ENCODE data around the gene OLFML2A. TPM values are rescaled to one million over a fixed set of nuclear protein-coding genes. Genes with fewer than 3 reads are reported as not detected.

OLFML2A gene
- total RNA-seq, 1 experiment from 2014 or later, result 6.7 TPM

GRCh38 chr9:124749284-124749683 is 27.6 kb upstream of the OLFML2A start:
- Mint-ChIP-seq H3K4me3 (no peak overlapping the region), H3K27ac (no peak overlapping the region), H3K9me3 (no peaks in the 10 kb centered on the region), H3K36me3 (no peaks in the 10 kb centered on the region), H3K4me1 (peaks cover 65% of the 10 kb centered on the region), H3K27me3 (ENCODE audit: low read depth) (no peaks in the 10 kb centered on the region)
- DNase-seq (ENCODE audit: low spot score), result no peak
- POLR2A ChIA-PET, result interaction anchor here (0.7 kb wide), 1 partner anchor 96 kb away, joined by 3 read pairs; no protein-coding TSS in a partner anchor
- TF ChIP-seq KAT7 (CRISPR knock-in tag; IDR thresholded peaks at IDR 0.05; ENCODE audit: borderline replicate concordance) (no peak), ZNF512 (CRISPR knock-in tag; IDR thresholded peaks at IDR 0.05; ENCODE audit: borderline replicate concordance) (no peak), SOX15 (CRISPR knock-in tag; IDR thresholded peaks at IDR 0.05) (no peak), CBFB (CRISPR knock-in tag; IDR thresholded peaks at IDR 0.05; ENCODE audit: low read depth) (no peak), HMGA2 (CRISPR knock-in tag; IDR thresholded peaks at IDR 0.05) (no peak), ETV6 (CRISPR knock-in tag; IDR thresholded peaks at IDR 0.05) (no peak), USF1 (CRISPR knock-in tag; IDR thresholded peaks at IDR 0.05) (no peak), FOXK1 (CRISPR knock-in tag; IDR thresholded peaks at IDR 0.05) (no peak), EMX1 (CRISPR knock-in tag; IDR thresholded peaks at IDR 0.05) (no peak), ZBTB43 (CRISPR knock-in tag; IDR thresholded peaks at IDR 0.05) (no peak), ATF2 (CRISPR knock-in tag; IDR thresholded peaks at IDR 0.05; ENCODE audit: borderline replicate concordance, low read depth) (no peak), ZNF281 (CRISPR knock-in tag; IDR thresholded peaks at IDR 0.05) (no peak), SMAD4 (CRISPR knock-in tag; IDR thresholded peaks at IDR 0.05) (no peak), ZBTB21 (CRISPR knock-in tag; IDR thresholded peaks at IDR 0.05; ENCODE audit: borderline replicate concordance) (no peak), HMGXB4 (CRISPR knock-in tag; IDR thresholded peaks at IDR 0.05) (no peak)
- no peak for ATAC-seq
- CTCF ChIA-PET, result interaction anchor here (0.6 to 2.1 kb wide), 6 partner anchors 9 to 124 kb away, joined by 3 to 8 read pairs (median 4); partner anchors contain the start of gene WDR38

GRCh38 chr9:124749781-124750180 is 27.2 kb upstream of the OLFML2A start:
- POLR2A ChIA-PET, result interaction anchor here (0.6 to 0.7 kb wide), 2 partner anchors 19 to 96 kb away, joined by 3 read pairs; no protein-coding TSS in a partner anchor
- H3K36me3 Mint-ChIP-seq, result no peaks in the 10 kb centered on the region
- no peak overlapping the region for H3K4me3 Mint-ChIP-seq
- no peak for DNase-seq (ENCODE audit: low spot score)
- H3K27ac Mint-ChIP-seq, result no peak overlapping the region
- H3K4me1 Mint-ChIP-seq, result peaks cover 65% of the 10 kb centered on the region
- CTCF ChIA-PET, result interaction anchor here (1.2 to 2.1 kb wide), 4 partner anchors 14 to 103 kb away, joined by 3 to 8 read pairs (median 4); partner anchors contain the start of gene WDR38
- H3K27me3 Mint-ChIP-seq (ENCODE audit: low read depth), result no peaks in the 10 kb centered on the region
- H3K9me3 Mint-ChIP-seq, result no peaks in the 10 kb centered on the region
- no peak for ATAC-seq
- TF ChIP-seq JAZF1 (CRISPR knock-in tag; IDR thresholded peaks at IDR 0.05) (no peak), ERG (CRISPR knock-in tag; IDR thresholded peaks at IDR 0.05) (no peak), ZNF532 (CRISPR knock-in tag; IDR thresholded peaks at IDR 0.05; ENCODE audit: borderline replicate concordance) (no peak), USF2 (CRISPR knock-in tag; IDR thresholded peaks at IDR 0.05) (no peak)

Measured in WTC11 (cell line).